NCI-H82 treated with DMSO at 0.1 percent for 48 hours (cell line): ENCODE data around the gene RIF1.

Experiments used
- DNase-seq: peaks from one replicate; lab custom pipeline; 2025; ENCODE audit not compliant: unreplicated experiment; lab: John Stamatoyannopoulos, UW

Gene RIF1

GRCh38 chr2:151409601-151410484, at the start of gene RIF1:
RIF1 (plus strand) TSS chr2:151409902; CDS start chr2:151410424, 522 bp downstream.
- peak; percentile 87 for DNase-seq

DNA sequence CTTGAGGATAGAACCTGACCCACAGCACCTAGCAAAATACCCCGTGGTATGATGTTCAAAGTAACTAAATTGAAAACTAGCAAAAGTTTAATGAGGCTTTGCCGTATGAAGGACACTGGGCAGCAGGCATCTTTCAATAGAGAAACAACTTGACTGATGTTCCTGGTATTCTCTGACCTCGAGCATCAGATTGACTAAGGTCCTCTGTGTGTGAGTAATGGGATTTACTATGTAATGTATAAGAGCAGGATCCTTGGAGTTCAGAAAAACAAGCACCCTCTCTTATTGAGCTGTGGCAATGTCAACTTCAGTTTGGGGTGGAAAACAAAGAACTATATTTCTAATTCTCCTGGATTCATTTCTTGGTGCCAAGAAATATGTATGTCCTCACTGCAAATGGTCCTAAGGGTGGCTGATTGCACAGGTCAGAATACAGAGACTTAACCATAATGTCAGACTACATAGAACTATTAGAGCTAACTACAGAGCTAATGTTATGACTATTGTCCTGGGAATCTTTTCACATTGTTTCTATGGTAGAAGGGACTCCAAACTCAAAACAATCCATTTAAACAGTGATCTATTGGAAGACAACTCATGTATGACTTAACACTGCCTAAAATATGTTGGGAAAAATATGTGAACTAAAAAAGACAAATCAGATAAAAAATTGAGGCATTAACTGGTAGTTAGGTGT, 47.9 kb upstream of the RIF1 start:
- DNase-seq: no peak

- DNase-seq: no peak
Measured at GRCh38 chr2:151363709-151364108, 46.0 kb upstream of the RIF1 start.

- DNase-seq: no peak
Measured at GRCh38 chr2:151367571-151367970, 42.1 kb upstream of the RIF1 start.

- no peak for DNase-seq
Measured at GRCh38 chr2:151374436-151374835, 35.3 kb upstream of the RIF1 start.

DNA sequence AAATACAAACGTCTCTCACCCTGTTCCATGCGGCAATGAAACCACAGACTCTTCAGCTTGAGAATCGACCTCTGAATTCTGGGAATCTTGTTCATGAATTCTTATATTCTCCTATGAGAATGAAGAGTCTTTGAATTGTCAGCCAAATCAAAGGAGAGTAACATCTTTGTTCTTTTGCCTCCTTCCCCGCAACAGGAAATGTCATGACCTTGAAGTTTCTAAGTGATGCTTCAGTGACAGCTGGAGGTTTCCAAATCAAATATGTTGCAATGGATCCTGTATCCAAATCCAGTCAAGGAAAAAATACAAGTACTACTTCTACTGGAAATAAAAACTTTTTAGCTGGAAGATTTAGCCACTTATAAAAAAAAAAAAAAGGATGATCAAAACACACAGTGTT, 30.5 kb upstream of the RIF1 start:
- DNase-seq: no peak

- no peak for DNase-seq
Measured at GRCh38 chr2:151380580-151381235, 29.0 kb upstream of the RIF1 start.

DNA sequence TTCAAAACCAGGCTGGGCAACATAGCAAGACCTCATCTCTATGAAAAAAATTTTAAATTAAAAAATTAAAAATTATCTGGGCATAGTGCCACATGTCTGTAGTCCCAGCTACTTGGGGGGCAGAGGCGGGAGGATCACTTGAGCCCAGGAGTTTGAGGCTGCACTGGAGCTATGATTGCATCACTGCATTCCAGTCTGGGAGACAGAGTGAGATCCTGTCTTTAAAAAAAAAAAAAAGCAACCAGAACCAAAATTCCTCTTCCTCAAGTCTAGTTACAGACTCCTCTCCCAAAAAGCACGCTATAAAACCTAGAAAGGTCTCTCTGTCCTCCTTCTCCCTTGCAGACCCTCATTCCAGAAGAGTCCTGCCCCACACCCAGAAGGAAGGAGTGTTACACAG, 28.4 kb upstream of the RIF1 start:
- no peak for DNase-seq

GRCh38 chr2:151388011-151388410, 21.7 kb upstream of the RIF1 start:
- DNase-seq: no peak

GRCh38 chr2:151391436-151391835, 18.3 kb upstream of the RIF1 start:
- DNase-seq: no peak

DNA sequence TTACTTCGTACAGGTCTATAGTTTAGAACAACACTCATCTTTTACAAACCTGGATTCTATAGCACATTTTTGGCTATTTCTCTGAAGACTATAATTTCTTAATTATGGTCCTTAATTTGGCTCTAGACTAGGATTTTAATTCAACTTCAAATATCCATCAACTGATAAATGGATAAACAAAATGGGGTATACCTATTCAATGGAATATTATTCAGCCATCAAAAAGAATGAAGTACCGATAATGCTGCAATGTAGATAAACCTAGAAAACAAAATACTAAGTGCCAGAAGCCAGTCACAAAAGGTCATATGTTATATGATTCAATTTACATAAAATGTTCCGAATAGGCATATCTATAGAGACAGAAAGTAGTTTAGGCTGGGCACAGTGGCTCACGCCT, 15.2 kb upstream of the RIF1 start:
- no peak for DNase-seq

DNA sequence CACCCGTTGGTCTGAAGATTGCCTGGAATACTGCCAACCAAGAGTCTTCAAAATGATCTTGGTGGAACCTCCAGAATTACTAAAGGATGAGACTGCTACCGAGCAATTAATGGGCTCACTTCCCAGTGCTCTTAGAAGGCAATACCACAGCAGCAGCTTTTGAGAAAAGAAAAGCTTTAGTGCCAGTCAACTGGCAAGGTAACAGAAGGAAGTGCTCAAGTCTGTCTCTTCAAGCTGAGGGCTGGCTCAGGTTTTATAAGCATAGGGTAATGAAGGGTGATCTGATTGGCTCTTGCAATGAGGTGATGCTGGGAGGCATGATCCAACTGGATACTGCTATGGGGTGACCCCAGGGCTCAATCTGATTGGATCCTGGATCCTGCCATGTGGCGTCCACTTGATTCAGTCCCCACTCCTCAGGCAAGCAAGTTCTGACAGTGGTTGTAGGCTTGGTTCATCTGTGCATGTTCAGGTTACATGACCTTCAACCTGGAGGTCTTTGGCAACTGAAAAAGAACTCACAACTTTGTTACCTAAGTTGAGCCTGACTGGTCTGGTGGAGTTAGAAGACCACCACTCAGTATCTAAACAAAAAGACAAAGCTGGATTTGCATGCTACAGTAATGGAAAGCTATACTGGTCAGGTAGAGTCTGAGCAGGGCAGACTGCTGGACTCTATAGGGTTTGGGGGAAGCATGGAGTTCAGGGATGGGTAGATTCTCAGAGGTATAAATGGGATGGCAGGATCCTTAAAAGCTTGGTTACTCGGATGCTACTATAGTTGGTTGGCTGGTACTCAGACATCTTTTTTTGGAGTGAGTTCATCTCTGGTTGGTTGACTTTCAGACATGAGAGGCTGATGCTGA, 14.0 kb upstream of the RIF1 start:
- no peak for DNase-seq

GRCh38 chr2:151399981-151400380, 9.7 kb upstream of the RIF1 start:
- no peak for DNase-seq

DNA sequence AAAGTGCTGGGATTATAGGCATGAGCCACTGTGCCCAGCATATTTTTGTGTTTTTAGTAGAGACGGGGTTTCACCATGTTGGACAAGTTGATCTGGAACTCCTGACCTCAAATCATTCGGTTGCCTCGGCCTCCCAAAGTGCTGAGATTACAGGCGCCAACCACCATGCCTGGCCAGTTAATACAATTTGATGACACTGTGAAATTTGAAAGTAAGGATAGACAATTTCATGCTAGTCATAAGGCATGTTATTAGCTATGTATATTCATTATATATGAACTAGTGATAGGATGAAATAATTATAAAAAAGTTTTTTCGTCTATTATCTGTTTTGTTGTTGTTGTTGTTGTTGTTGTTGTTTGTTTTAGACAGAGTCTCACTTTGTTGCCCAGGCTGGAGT, 8.6 kb upstream of the RIF1 start:
- DNase-seq: no peak

GRCh38 chr2:151403914-151404313, 5.8 kb upstream of the RIF1 start:
- DNase-seq: no peak

DNA sequence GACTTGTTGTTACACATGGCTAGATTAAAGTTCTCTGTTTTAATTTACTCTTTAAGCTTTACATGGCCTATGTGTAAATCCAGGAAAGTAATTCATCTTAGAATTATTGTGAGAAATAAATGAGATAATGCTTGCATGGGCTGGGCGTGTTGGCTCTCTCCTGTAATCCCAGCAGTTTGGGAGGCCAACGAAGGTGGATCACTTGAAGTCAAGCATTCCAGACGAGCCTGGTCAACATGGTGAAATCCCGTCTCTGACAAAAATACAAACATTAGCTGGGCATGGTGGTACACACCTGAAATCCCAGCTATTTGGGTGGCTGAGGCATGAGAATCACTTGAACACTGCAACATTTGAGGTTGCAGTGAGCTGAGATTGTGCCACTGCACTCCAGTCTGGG, 4.3 kb upstream of the RIF1 start:
- DNase-seq: no peak

DNA sequence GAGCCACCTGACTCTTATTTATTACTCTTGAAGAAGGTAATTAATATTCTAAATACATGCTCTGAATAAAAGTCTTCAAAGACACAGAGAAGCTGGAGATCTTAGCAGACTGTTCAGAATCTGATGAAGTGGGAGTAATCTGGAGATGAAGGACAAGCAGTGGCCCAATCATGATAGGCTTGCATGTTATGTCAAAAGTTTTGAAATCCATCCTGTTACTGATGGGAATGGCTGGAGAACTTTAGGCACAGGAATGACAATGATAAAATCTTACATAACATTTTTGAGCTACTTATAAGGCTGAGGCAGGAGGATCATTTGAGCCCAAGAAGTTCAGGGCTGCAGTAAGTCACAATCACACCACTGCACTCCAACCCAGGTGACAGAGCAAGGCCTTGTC, 2.4 kb upstream of the RIF1 start:
- DNase-seq: no peak

- no peak for DNase-seq
Measured at GRCh38 chr2:151408788-151409600, 708 bp upstream of the RIF1 start.

DNA sequence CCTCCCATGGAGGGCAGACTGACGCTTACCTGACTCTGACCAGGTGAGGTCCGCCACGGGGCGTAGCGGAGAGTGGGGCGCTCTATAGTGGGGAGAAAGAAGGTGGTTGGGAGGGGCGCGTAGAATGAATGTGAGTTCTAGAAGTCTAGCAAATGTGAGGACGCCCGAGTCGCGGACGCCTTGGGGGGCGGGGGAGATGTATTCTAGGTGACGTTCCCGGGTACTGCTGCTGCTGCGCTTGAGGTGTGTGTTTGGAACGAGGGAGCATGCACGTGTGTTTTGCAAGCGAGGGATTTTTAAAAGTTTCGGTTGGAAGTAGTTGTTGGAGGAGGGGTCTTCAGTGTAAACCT, 758 bp downstream of the RIF1 start:
- DNase-seq: peak; percentile 34

- no peak for DNase-seq
Measured at GRCh38 chr2:151417650-151418049, 7.9 kb downstream of the RIF1 start.
